Measurements from ENCODE around the gene LRP1. TPM values are rescaled to one million over a fixed set of nuclear protein-coding genes. Genes with fewer than 3 reads are reported as not detected.

The LRP1 gene
- total and polyA plus RNA-seq, 4 donors: 87.5 to 375 (median 139) TPM

- TF ChIP-seq ZBTB33 (IDR thresholded peaks at IDR 0.05) (no peak), RXRA (IDR thresholded peaks at IDR 0.05) (no peak), HNF4G (IDR thresholded peaks at IDR 0.05) (no peak), FOXA1 (IDR thresholded peaks at IDR 0.05) (no peak), MAX (IDR thresholded peaks at IDR 0.05) (no peak), HNF4A (conservative IDR thresholded peaks at IDR 0.05) (no peak), FOXA2 (IDR thresholded peaks at IDR 0.05) (no peak), NR2F2 (IDR thresholded peaks at IDR 0.05) (no peak), REST (IDR thresholded peaks at IDR 0.05) (no peak), YY1 (IDR thresholded peaks at IDR 0.05) (no peak), EGR1 (IDR thresholded peaks at IDR 0.05; ENCODE audit: low read depth in 2 of 2) (no peak), RAD21 (IDR thresholded peaks at IDR 0.05) (no peak), JUND (IDR thresholded peaks at IDR 0.05) (no peak), GABPA (IDR thresholded peaks at IDR 0.05 in 1 of 2, conservative IDR thresholded peaks at IDR 0.05 in 1 of 2) (no peak), SP1 (IDR thresholded peaks at IDR 0.05) (no peak)
- 95% methylated on average over 14 of the region's 14 CpGs for whole genome bisulfite sequencing
These were observed 32.5 kb downstream of the LRP1 start for GRCh38 chr12:57160741-57161140.

GRCh38 chr12:57161491-57161890, 33.2 kb downstream of the LRP1 start:
- no peaks in the 10 kb centered on the region for H3K9me3 ChIP-seq (ENCODE audit: control insufficient read depth in 4 of 4, low read length in 3 of 4)
- H3K4me1 ChIP-seq (ENCODE audit: control insufficient read depth in 4 of 4, insufficient read depth in 4 of 4, low read length in 3 of 4): peaks cover 0 to 11% (median 2%) of the 10 kb centered on the region in 4 donors
- H3K4me3 ChIP-seq (ENCODE audit: low read depth in 1 of 3, low read length in 3 of 3): no peak overlapping the region
- no peaks in the 10 kb centered on the region for H3K27me3 ChIP-seq (ENCODE audit: control insufficient read depth in 4 of 4, insufficient read depth in 4 of 4, low read length in 3 of 4)
- WGBS: 85% methylated on average over 7 of the region's 7 CpGs
- TF ChIP-seq RXRA (IDR thresholded peaks at IDR 0.05): no peak
- TF ChIP-seq EGR1 (IDR thresholded peaks at IDR 0.05; ENCODE audit: low read depth in 2 of 2): no peak
- TF ChIP-seq HNF4A (conservative IDR thresholded peaks at IDR 0.05): no peak
- no peak for TF ChIP-seq MAX (IDR thresholded peaks at IDR 0.05)
- TF ChIP-seq TAF1 (conservative IDR thresholded peaks at IDR 0.05): no peak
- TF ChIP-seq YY1 (IDR thresholded peaks at IDR 0.05): no peak
- TF ChIP-seq, protein P1, sequence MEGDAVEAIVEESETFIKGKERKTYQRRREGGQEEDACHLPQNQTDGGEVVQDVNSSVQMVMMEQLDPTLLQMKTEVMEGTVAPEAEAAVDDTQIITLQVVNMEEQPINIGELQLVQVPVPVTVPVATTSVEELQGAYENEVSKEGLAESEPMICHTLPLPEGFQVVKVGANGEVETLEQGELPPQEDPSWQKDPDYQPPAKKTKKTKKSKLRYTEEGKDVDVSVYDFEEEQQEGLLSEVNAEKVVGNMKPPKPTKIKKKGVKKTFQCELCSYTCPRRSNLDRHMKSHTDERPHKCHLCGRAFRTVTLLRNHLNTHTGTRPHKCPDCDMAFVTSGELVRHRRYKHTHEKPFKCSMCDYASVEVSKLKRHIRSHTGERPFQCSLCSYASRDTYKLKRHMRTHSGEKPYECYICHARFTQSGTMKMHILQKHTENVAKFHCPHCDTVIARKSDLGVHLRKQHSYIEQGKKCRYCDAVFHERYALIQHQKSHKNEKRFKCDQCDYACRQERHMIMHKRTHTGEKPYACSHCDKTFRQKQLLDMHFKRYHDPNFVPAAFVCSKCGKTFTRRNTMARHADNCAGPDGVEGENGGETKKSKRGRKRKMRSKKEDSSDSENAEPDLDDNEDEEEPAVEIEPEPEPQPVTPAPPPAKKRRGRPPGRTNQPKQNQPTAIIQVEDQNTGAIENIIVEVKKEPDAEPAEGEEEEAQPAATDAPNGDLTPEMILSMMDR (IDR thresholded peaks at IDR 0.05; ENCODE audit: low read depth, low read length, missing input control): no peak
- TF ChIP-seq ZBTB33 (IDR thresholded peaks at IDR 0.05): no peak
- no peak for TF ChIP-seq RAD21 (IDR thresholded peaks at IDR 0.05)
- TF ChIP-seq GABPA (IDR thresholded peaks at IDR 0.05 in 1 of 2, conservative IDR thresholded peaks at IDR 0.05 in 1 of 2): no peak
- TF ChIP-seq, protein P2, sequence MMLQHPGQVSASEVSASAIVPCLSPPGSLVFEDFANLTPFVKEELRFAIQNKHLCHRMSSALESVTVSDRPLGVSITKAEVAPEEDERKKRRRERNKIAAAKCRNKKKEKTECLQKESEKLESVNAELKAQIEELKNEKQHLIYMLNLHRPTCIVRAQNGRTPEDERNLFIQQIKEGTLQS (IDR thresholded peaks at IDR 0.05): no peak
- no peak for TF ChIP-seq JUND (IDR thresholded peaks at IDR 0.05)
- no peak overlapping the region for H3K9ac ChIP-seq (ENCODE audit: low read depth in 1 of 2, low read length in 2 of 2)
- no peak for DNase-seq (ENCODE audit: low spot score)
- H3K36me3 ChIP-seq (ENCODE audit: control insufficient read depth in 4 of 4, insufficient read depth in 3 of 4, low read depth in 1 of 4, low read length in 3 of 4): peaks cover 36 to 91% (median 69%) of the 10 kb centered on the region in 4 donors
- H3K27ac ChIP-seq (ENCODE audit: low read depth in 1 of 2, low read length in 2 of 2): no peak overlapping the region

More at GRCh38 chr12:57160741-57161140, 32.5 kb downstream of the LRP1 start:
- Histone ChIP-seq H3K27ac (ENCODE audit: low read depth in 1 of 2, low read length in 2 of 2) (no peak overlapping the region), H3K36me3 (ENCODE audit: control insufficient read depth in 4 of 4, insufficient read depth in 3 of 4, low read depth in 1 of 4, low read length in 3 of 4) (peaks cover 40 to 90% (median 71%) of the 10 kb centered on the region in 4 donors), H3K9ac (ENCODE audit: low read depth in 1 of 2, low read length in 2 of 2) (no peak overlapping the region), H3K4me3 (ENCODE audit: low read depth in 1 of 3, low read length in 3 of 3) (no peak overlapping the region), H3K4me1 (ENCODE audit: control insufficient read depth in 4 of 4, insufficient read depth in 4 of 4, low read length in 3 of 4) (peaks cover 0 to 11% (median 2%) of the 10 kb centered on the region in 4 donors), H3K9me3 (ENCODE audit: control insufficient read depth in 4 of 4, low read length in 3 of 4) (no peaks in the 10 kb centered on the region), H3K27me3 (ENCODE audit: control insufficient read depth in 4 of 4, insufficient read depth in 4 of 4, low read length in 3 of 4) (no peaks in the 10 kb centered on the region)
- DNase-seq (ENCODE audit: low spot score): no peak
